ENCODE results near the gene MAP3K7.

MAP3K7 gene

GRCh38 chr6:90477366-90477765 is 109.5 kb downstream of the MAP3K7 start:
- DNase-seq (ENCODE audit: low read depth, low spot score) = no peak
- no peak overlapping the region for H3K4me3 ChIP-seq (ENCODE audit: insufficient read length, low read depth)
- H3K9ac ChIP-seq (ENCODE audit: insufficient read length, low read depth) = no peak overlapping the region
- no peak for TF ChIP-seq ZNF274 (IDR thresholded peaks at IDR 0.05; ENCODE audit: low read depth, low read length)
- no peaks in the 10 kb centered on the region for H3K9me3 ChIP-seq (ENCODE audit: insufficient read depth, low read length)
- H3K36me3 ChIP-seq (ENCODE audit: insufficient read depth, insufficient read length, low read length) = no peaks in the 10 kb centered on the region
- H3K27me3 ChIP-seq (ENCODE audit: insufficient read depth, insufficient read length) = no peaks in the 10 kb centered on the region
- H3K4me1 ChIP-seq (ENCODE audit: insufficient read depth, insufficient read length) = peaks cover 3% of the 10 kb centered on the region

GRCh38 chr6:90472716-90473115 is 114.2 kb downstream of the MAP3K7 start:
- Histone ChIP-seq H3K27me3 (ENCODE audit: insufficient read depth, insufficient read length) (no peaks in the 10 kb centered on the region), H3K9me3 (ENCODE audit: insufficient read depth, low read length) (no peaks in the 10 kb centered on the region), H3K36me3 (ENCODE audit: insufficient read depth, insufficient read length, low read length) (no peaks in the 10 kb centered on the region), H3K9ac (ENCODE audit: insufficient read length, low read depth) (no peak overlapping the region), H3K4me3 (ENCODE audit: insufficient read length, low read depth) (no peak overlapping the region), H3K4me1 (ENCODE audit: insufficient read depth, insufficient read length) (no peaks in the 10 kb centered on the region)
- TF ChIP-seq SUZ12 (IDR thresholded peaks at IDR 0.05; ENCODE audit: extremely low read depth, insufficient read depth, insufficient read length) (no peak), YY1 (IDR thresholded peaks at IDR 0.05; ENCODE audit: insufficient read depth, insufficient read length) (no peak), ZNF274 (IDR thresholded peaks at IDR 0.05; ENCODE audit: low read depth, low read length) (no peak)
- DNase-seq (ENCODE audit: low read depth, low spot score) = no peak

DNA sequence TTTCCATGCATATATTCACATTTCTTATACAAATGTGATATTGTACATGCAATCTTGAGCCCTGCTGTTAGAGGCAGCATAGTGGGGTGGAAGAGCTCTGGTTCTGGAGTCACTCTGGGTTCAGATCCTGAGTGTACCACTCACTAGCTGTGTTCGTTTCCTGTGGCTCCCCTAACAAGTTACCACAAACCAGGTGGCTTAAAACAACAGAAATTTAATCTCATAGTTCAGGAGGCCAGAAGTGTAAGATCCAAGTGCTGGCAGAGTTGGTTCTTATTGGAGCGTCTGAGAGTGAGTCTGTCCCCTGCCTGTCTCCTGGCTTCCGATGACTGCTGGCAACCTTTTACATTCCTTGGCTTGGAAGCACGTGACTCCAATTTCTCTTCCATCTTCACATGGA is 115.6 kb downstream of the MAP3K7 start:
- H3K27me3 ChIP-seq (ENCODE audit: insufficient read depth, insufficient read length) = no peaks in the 10 kb centered on the region
- no peak overlapping the region for H3K4me3 ChIP-seq (ENCODE audit: insufficient read length, low read depth)
- no peak for TF ChIP-seq YY1 (IDR thresholded peaks at IDR 0.05; ENCODE audit: insufficient read depth, insufficient read length)
- no peak for TF ChIP-seq ZNF274 (IDR thresholded peaks at IDR 0.05; ENCODE audit: low read depth, low read length)
- no peak for TF ChIP-seq SUZ12 (IDR thresholded peaks at IDR 0.05; ENCODE audit: extremely low read depth, insufficient read depth, insufficient read length)
- no peaks in the 10 kb centered on the region for H3K9me3 ChIP-seq (ENCODE audit: insufficient read depth, low read length)
- no peak for DNase-seq (ENCODE audit: low read depth, low spot score)
- no peak overlapping the region for H3K9ac ChIP-seq (ENCODE audit: insufficient read length, low read depth)
- no peaks in the 10 kb centered on the region for H3K36me3 ChIP-seq (ENCODE audit: insufficient read depth, insufficient read length, low read length)
- no peaks in the 10 kb centered on the region for H3K4me1 ChIP-seq (ENCODE audit: insufficient read depth, insufficient read length)

- no peaks in the 10 kb centered on the region for H3K27me3 ChIP-seq (ENCODE audit: insufficient read depth, insufficient read length)
- TF ChIP-seq SUZ12 (IDR thresholded peaks at IDR 0.05; ENCODE audit: extremely low read depth, insufficient read depth, insufficient read length) (no peak), ZNF274 (IDR thresholded peaks at IDR 0.05; ENCODE audit: low read depth, low read length) (no peak), YY1 (IDR thresholded peaks at IDR 0.05; ENCODE audit: insufficient read depth, insufficient read length) (no peak)
- no peaks in the 10 kb centered on the region for H3K4me1 ChIP-seq (ENCODE audit: insufficient read depth, insufficient read length)
- DNase-seq (ENCODE audit: low read depth, low spot score) = no peak
- H3K36me3 ChIP-seq (ENCODE audit: insufficient read depth, insufficient read length, low read length) = no peaks in the 10 kb centered on the region
- H3K9me3 ChIP-seq (ENCODE audit: insufficient read depth, low read length) = no peaks in the 10 kb centered on the region
- H3K9ac ChIP-seq (ENCODE audit: insufficient read length, low read depth) = no peak overlapping the region
- H3K4me3 ChIP-seq (ENCODE audit: insufficient read length, low read depth) = no peak overlapping the region
Measured at GRCh38 chr6:90469906-90470305, 117.0 kb downstream of the MAP3K7 start.

- Histone ChIP-seq H3K27me3 (ENCODE audit: insufficient read depth, insufficient read length) (no peaks in the 10 kb centered on the region), H3K4me3 (ENCODE audit: insufficient read length, low read depth) (no peak overlapping the region), H3K36me3 (ENCODE audit: insufficient read depth, insufficient read length, low read length) (no peaks in the 10 kb centered on the region), H3K9me3 (ENCODE audit: insufficient read depth, low read length) (no peaks in the 10 kb centered on the region), H3K9ac (ENCODE audit: insufficient read length, low read depth) (no peak overlapping the region), H3K4me1 (ENCODE audit: insufficient read depth, insufficient read length) (no peaks in the 10 kb centered on the region)
- no peak for TF ChIP-seq ZNF274 (IDR thresholded peaks at IDR 0.05; ENCODE audit: low read depth, low read length)
- no peak for TF ChIP-seq YY1 (IDR thresholded peaks at IDR 0.05; ENCODE audit: insufficient read depth, insufficient read length)
- no peak for TF ChIP-seq SUZ12 (IDR thresholded peaks at IDR 0.05; ENCODE audit: extremely low read depth, insufficient read depth, insufficient read length)
- DNase-seq (ENCODE audit: low read depth, low spot score) = no peak
Measured at GRCh38 chr6:90468859-90469258, 118.0 kb downstream of the MAP3K7 start.

DNA sequence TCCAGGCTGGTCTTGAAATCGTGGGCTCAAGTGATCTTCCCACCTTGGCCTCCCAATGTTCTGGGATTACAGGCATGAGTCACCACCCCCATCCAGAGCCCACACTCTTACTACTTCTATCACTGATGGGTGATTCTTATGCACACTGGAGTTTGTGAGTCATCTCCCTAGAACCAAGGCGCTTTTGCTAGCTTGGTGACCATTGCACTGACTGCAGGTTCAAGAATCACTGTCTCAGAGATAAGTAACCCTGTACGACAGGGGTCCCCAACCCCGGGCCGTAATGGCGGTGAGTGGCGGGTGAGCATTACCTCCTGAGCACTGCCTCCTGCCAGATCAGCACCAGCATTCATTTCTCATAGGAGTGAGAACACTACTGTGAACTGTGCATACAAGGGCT is 118.8 kb downstream of the MAP3K7 start:
- H3K4me3 ChIP-seq (ENCODE audit: insufficient read length, low read depth) = no peak overlapping the region
- DNase-seq (ENCODE audit: low read depth, low spot score) = no peak

GRCh38 chr6:90467546-90467945 is 119.3 kb downstream of the MAP3K7 start:
- H3K9ac ChIP-seq (ENCODE audit: insufficient read length, low read depth) = no peak overlapping the region
- H3K27me3 ChIP-seq (ENCODE audit: insufficient read depth, insufficient read length) = no peaks in the 10 kb centered on the region
- no peaks in the 10 kb centered on the region for H3K36me3 ChIP-seq (ENCODE audit: insufficient read depth, insufficient read length, low read length)
- H3K4me1 ChIP-seq (ENCODE audit: insufficient read depth, insufficient read length) = no peaks in the 10 kb centered on the region
- no peak for DNase-seq (ENCODE audit: low read depth, low spot score)
- no peak for TF ChIP-seq YY1 (IDR thresholded peaks at IDR 0.05; ENCODE audit: insufficient read depth, insufficient read length)
- TF ChIP-seq SUZ12 (IDR thresholded peaks at IDR 0.05; ENCODE audit: extremely low read depth, insufficient read depth, insufficient read length) = no peak
- TF ChIP-seq ZNF274 (IDR thresholded peaks at IDR 0.05; ENCODE audit: low read depth, low read length) = no peak
- H3K9me3 ChIP-seq (ENCODE audit: insufficient read depth, low read length) = no peaks in the 10 kb centered on the region
- H3K4me3 ChIP-seq (ENCODE audit: insufficient read length, low read depth) = no peak overlapping the region

More for the DNA sequence above, 118.8 kb downstream of the MAP3K7 start:
- H3K36me3 ChIP-seq (ENCODE audit: insufficient read depth, insufficient read length, low read length) = no peaks in the 10 kb centered on the region
- no peaks in the 10 kb centered on the region for H3K4me1 ChIP-seq (ENCODE audit: insufficient read depth, insufficient read length)
- H3K9ac ChIP-seq (ENCODE audit: insufficient read length, low read depth) = no peak overlapping the region
- TF ChIP-seq ZNF274 (IDR thresholded peaks at IDR 0.05; ENCODE audit: low read depth, low read length) (no peak), YY1 (IDR thresholded peaks at IDR 0.05; ENCODE audit: insufficient read depth, insufficient read length) (no peak), SUZ12 (IDR thresholded peaks at IDR 0.05; ENCODE audit: extremely low read depth, insufficient read depth, insufficient read length) (no peak)
- H3K27me3 ChIP-seq (ENCODE audit: insufficient read depth, insufficient read length) = no peaks in the 10 kb centered on the region
- H3K9me3 ChIP-seq (ENCODE audit: insufficient read depth, low read length) = no peaks in the 10 kb centered on the region
